CD14-positive monocyte (primary cell): Measurements from ENCODE around the gene UBE2J1. TPM values are rescaled to one million over a fixed set of nuclear protein-coding genes. Genes with fewer than 3 reads are reported as not detected.
"Not testable (repeated sequence)": the region's sequence is repeated elsewhere in the genome, so short reads cannot be mapped to it uniquely, and the experiment has no call there.

Experiments used
- DNase-seq, 3 donors: peaks; one replicate each; pipeline ENCODE4 v3.0.0-alpha.2; 2011 to 2022
- H2AFZ ChIP-seq: 2 replicates; pipeline ENCODE4 v1.6.0; 2012; ENCODE audit warnings: mild to moderate bottlenecking, low read depth, low read length, inconsistent platforms; ENCODE audit not compliant: insufficient read depth, poor library complexity, severe bottlenecking
- H3K27ac ChIP-seq, 2 donors: 1 replicate in 1 of 2; 2 replicates in 1 of 2; pipeline ENCODE4 v1.5.1; 2012 to 2013; ENCODE audit warnings: low read length in 2 of 2, control low read depth in 1 of 2, inconsistent platforms in 1 of 2, low read depth in 1 of 2, mild to moderate bottlenecking in 1 of 2
- H3K27me3 ChIP-seq, 2 donors: one replicate each; pipeline versions ENCODE4 v1.6.0 to v1.6.1; 2011 to 2013; ENCODE audit warnings: low read length in 2 of 2; ENCODE audit not compliant: control insufficient read depth in 2 of 2, insufficient read depth in 2 of 2
- H3K36me3 ChIP-seq, 2 donors: replicated peaks in 1 of 2; 1 replicate in 1 of 2; 2 replicates in 1 of 2; pipeline versions ENCODE4 v1.5.1 to v1.6.1; 2012 to 2013; ENCODE audit warnings: low read length in 2 of 2, control low read depth in 1 of 2, inconsistent platforms in 1 of 2, mild to moderate bottlenecking in 1 of 2; ENCODE audit not compliant: insufficient read depth in 2 of 2, control insufficient read depth in 1 of 2
- H3K4me1 ChIP-seq, 2 donors: 1 replicate in 1 of 2; 2 replicates in 1 of 2; pipeline versions ENCODE4 v1.5.1 to v1.6.1; 2012 to 2013; ENCODE audit warnings: low read length in 2 of 2, control low read depth in 1 of 2, inconsistent platforms in 1 of 2, mild to moderate bottlenecking in 1 of 2, moderate library complexity in 1 of 2; ENCODE audit not compliant: insufficient read depth in 2 of 2, control insufficient read depth in 1 of 2
- H3K4me2 ChIP-seq: replicated peaks from 2 replicates; pipeline ENCODE3; 2012; ENCODE audit warnings: low read length, moderate library complexity, mild to moderate bottlenecking; ENCODE audit not compliant: poor library complexity, severe bottlenecking; ENCODE audit errors: extremely low read depth
- H3K4me3 ChIP-seq, 3 experiments: fragments of 200-600 bp in 1 of 3; sonication (generic) in 1 of 3; replicated peaks in 1 of 3; 1 replicate in 2 of 3; 2 replicates in 1 of 3; pipeline ENCODE4 v1.5.1; 2011 to 2013; ENCODE audit warnings: low read length in 3 of 3, mild to moderate bottlenecking in 3 of 3, control low read depth in 2 of 3, low read depth in 2 of 3, inconsistent platforms in 1 of 3, moderate library complexity in 1 of 3
- H3K79me2 ChIP-seq: 2 replicates; pipeline ENCODE4 v1.6.0; 2012; ENCODE audit warnings: mild to moderate bottlenecking, control low read depth, inconsistent platforms, low read length, moderate library complexity; ENCODE audit not compliant: insufficient read depth
- H3K9ac ChIP-seq: 2 replicates; pipeline ENCODE4 v1.6.0; 2017; ENCODE audit warnings: low read length, mild to moderate bottlenecking; ENCODE audit not compliant: insufficient read depth, poor library complexity, severe bottlenecking
- H3K9me3 ChIP-seq, 2 donors: replicated peaks in 1 of 2; 1 replicate in 1 of 2; 2 replicates in 1 of 2; pipeline versions ENCODE4 v1.5.1 to v1.6.1; 2012 to 2013; ENCODE audit warnings: low read length in 2 of 2, control low read depth in 1 of 2; ENCODE audit not compliant: control insufficient read depth in 1 of 2, insufficient read depth in 1 of 2
- H4K20me1 ChIP-seq: 2 replicates; pipeline ENCODE4 v1.6.0; 2012; ENCODE audit warnings: mild to moderate bottlenecking, low read length, control low read depth, moderate library complexity; ENCODE audit not compliant: insufficient read depth
- H3K27ac Mint-ChIP-seq, 7 donors: one replicate each; pipeline ENCODE4 v1.8.0; 2020; ENCODE audit warnings: mild to moderate bottlenecking in 7 of 7, mixed read lengths in 7 of 7, moderate library complexity in 6 of 7, inconsistent platforms in 2 of 7
- H3K27me3 Mint-ChIP-seq, 3 donors: one replicate each; pipeline ENCODE4 v1.8.0; 2021 to 2022; ENCODE audit warnings: low read depth in 3 of 3, mild to moderate bottlenecking in 3 of 3, mixed read lengths in 3 of 3, moderate library complexity in 3 of 3, inconsistent platforms in 1 of 3
- H3K36me3 Mint-ChIP-seq, 2 donors: one replicate each; pipeline ENCODE4 v1.8.0; 2020; ENCODE audit warnings: mixed read lengths in 2 of 2, inconsistent platforms in 1 of 2, mild to moderate bottlenecking in 1 of 2
- H3K4me1 Mint-ChIP-seq: one replicate; pipeline ENCODE4 v1.8.0; 2020; ENCODE audit warnings: mild to moderate bottlenecking, mixed read lengths
- H3K4me3 Mint-ChIP-seq, 2 donors: one replicate each; pipeline ENCODE4 v1.8.0; 2020; ENCODE audit warnings: mild to moderate bottlenecking in 2 of 2, mixed read lengths in 2 of 2, moderate library complexity in 1 of 2
- H3K9me3 Mint-ChIP-seq, 7 donors: one replicate each; pipeline ENCODE4 v1.8.0; 2020 to 2022; ENCODE audit warnings: mixed read lengths in 7 of 7, mild to moderate bottlenecking in 6 of 7, moderate library complexity in 6 of 7, inconsistent platforms in 2 of 7
- WGBS: methylation state at CpG from one replicate; pipeline ENCODE4 v1.1.5; 2013; ENCODE audit warnings: missing lambda C conversion rate; ENCODE audit not compliant: insufficient coverage; 5-methylcytosine and 5-hydroxymethylcytosine counted together
- intact Hi-C, 2 donors: fragments of 100-400 bp; cut with micrococcal nuclease; formaldehyde crosslinking; loops; one replicate each; pipeline versions ENCODE4 v1.15.0 to v1.15.1; 2023
- polyA plus RNA-seq, 3 donors: library from polyadenylated mRNA; depleted of rRNA in 1 of 3; unstranded in 2 of 3; stranded (reverse) in 1 of 3; fragments of 300-500 nt in 2 of 3; fragments of >200 nt in 1 of 3; fragmentation: Illumina TruSeq in 2 of 3; gene quantifications; 1 replicate in 2 of 3; 2 replicates in 1 of 3; pipeline ENCODE4 v1.2.3, GENCODE V29; 2012 to 2021
- TF ChIP-seq, protein P1 (sequence below): fragments of 200-600 bp; IDR thresholded peaks from one replicate; pipeline ENCODE4 v1.8.0; 2022; ENCODE audit warnings: antibody characterized with exemption, mild to moderate bottlenecking

UBE2J1 gene
- polyA plus RNA-seq, 3 donors, result 44.8 to 80.5 (median 66.1) TPM

DNA sequence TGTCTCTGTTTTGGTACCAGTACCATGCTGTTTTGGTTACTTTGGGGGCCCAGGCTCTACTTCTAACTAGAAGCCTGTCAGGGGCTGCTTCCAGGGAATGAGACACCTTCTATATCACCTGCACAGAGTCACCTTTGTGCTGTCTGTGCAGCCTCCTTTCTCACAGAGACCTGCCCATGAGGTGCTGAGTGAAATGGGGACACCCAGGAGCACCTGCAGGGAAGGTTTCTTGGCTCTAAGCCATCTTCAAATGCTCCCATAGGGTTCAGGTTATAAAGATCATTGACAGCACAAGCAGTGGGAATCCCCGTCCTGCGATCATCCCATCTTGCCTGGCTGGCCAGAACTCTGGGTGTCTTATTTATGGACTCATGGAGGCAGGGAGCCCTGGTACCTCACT, 56.5 kb downstream of the UBE2J1 start:
- Mint-ChIP-seq H3K27ac (no peak overlapping the region), H3K9me3 (peaks cover 0 to 2% (median 0%) of the 10 kb centered on the region in 7 donors), H3K36me3 (peaks cover 0 to 3% of the 10 kb centered on the region in 2 donors), H3K4me1 (peaks cover 19% of the 10 kb centered on the region), H3K27me3 (peaks cover 0 to 2% (median 0%) of the 10 kb centered on the region in 3 donors), H3K4me3 (no peak overlapping the region)
- DNase-seq, result no peak
- TF ChIP-seq, protein P1, sequence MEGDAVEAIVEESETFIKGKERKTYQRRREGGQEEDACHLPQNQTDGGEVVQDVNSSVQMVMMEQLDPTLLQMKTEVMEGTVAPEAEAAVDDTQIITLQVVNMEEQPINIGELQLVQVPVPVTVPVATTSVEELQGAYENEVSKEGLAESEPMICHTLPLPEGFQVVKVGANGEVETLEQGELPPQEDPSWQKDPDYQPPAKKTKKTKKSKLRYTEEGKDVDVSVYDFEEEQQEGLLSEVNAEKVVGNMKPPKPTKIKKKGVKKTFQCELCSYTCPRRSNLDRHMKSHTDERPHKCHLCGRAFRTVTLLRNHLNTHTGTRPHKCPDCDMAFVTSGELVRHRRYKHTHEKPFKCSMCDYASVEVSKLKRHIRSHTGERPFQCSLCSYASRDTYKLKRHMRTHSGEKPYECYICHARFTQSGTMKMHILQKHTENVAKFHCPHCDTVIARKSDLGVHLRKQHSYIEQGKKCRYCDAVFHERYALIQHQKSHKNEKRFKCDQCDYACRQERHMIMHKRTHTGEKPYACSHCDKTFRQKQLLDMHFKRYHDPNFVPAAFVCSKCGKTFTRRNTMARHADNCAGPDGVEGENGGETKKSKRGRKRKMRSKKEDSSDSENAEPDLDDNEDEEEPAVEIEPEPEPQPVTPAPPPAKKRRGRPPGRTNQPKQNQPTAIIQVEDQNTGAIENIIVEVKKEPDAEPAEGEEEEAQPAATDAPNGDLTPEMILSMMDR, result no peak
- H3K9me3 ChIP-seq, result no peaks in the 10 kb centered on the region
- H3K4me3 ChIP-seq, result no peak overlapping the region
- no peaks in the 10 kb centered on the region for H3K79me2 ChIP-seq
- H4K20me1 ChIP-seq, result no peaks in the 10 kb centered on the region
- peaks cover 18 to 22% of the 10 kb centered on the region in 2 donors for H3K4me1 ChIP-seq
- H3K27me3 ChIP-seq, result no peaks in the 10 kb centered on the region
- no peak overlapping the region for H3K4me2 ChIP-seq
- no peak overlapping the region for H3K27ac ChIP-seq
- H2AFZ ChIP-seq, result no peak overlapping the region
- WGBS, result 100% methylated on average over 1 of the region's 2 CpGs
- no peak overlapping the region for H3K9ac ChIP-seq
- intact Hi-C loops, result no loop called here
- H3K36me3 ChIP-seq, result no peaks in the 10 kb centered on the region

DNA sequence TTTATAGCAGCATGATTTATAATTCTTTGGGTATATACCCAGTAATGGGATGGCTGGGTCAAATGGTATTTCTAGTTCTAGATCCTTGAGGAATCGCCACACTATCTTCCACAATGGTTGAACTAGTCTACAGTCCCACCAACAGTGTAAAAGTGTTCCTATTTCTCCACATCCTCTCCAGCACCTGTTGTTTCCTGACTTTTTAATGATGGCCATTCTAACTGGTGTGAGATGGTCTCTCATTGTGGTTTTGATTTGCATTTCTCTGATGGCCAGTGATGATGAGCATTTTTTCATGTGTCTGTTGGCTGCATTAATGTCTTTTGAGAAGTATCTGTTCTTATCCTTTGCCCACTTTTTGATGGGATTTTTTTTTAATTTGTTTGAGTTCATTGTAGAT, 57.4 kb downstream of the UBE2J1 start:
- H3K27me3 Mint-ChIP-seq, H3K36me3 Mint-ChIP-seq, H3K9ac ChIP-seq, H3K4me2 ChIP-seq, H3K79me2 ChIP-seq, H3K9me3 Mint-ChIP-seq, intact Hi-C loops, H3K27ac Mint-ChIP-seq, H3K4me3 ChIP-seq, DNase-seq, H3K27ac ChIP-seq, H2AFZ ChIP-seq, H3K4me3 Mint-ChIP-seq, H3K27me3 ChIP-seq, H3K36me3 ChIP-seq, H4K20me1 ChIP-seq, H3K9me3 ChIP-seq: not testable (repeated sequence)
- WGBS, result no CpG with 5 or more reads among the region's 1 CpG
- peaks cover 18 to 22% of the 10 kb centered on the region in 2 donors for H3K4me1 ChIP-seq
- H3K4me1 Mint-ChIP-seq, result peaks cover 20% of the 10 kb centered on the region
